GM11168 (cell line): ENCODE data around the gene KANSL1.

Experiments used
- in situ Hi-C: fragments of 300-500 bp; cut with MboI; formaldehyde crosslinking; loops from one replicate; pipeline ENCODE4 v1.12.0; 2022; ENCODE audit warnings: low sequenced_read_pairs; ENCODE audit not compliant: unreplicated experiment

Gene KANSL1

DNA sequence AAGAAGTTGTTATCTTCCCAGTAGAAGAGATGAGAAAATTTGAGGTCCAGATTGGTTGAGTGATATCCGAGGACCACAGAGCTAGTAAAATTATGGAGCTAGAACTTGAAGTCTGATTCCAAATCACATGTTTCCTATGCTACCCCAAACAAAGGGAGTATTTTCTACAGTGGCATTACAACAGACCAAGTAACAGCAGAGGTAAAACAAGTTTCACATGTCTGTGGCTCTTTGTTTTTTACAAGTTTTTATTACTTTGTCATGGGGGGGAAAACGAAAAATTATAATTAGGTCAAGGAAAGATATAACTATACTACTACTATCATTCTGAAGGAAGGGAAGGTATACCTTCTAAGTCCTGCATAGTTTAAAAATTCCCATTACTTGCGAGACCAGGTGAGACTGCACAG, 49.4 kb downstream of the KANSL1 start:
- in situ Hi-C loops = no loop called here

DNA sequence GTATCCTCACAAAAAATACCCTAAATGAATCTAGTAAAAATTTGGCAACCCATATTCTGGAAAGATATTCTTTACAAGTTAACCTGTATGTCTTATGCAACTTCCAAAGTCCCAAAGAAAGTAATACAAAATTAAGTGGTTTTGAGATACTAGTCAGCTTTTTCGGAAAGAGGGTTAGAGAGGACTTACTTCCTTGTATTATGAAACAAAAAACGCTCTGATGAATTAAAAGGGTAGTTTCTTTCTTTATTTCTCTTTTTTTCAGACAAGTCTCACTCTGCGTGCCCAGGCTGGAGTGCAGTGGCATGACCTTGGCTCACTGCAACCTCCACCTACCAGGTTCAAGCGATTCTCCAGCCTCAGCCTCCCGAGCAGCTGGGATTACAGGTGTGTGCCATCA, 51.6 kb downstream of the KANSL1 start:
- in situ Hi-C loops = no loop called here

DNA sequence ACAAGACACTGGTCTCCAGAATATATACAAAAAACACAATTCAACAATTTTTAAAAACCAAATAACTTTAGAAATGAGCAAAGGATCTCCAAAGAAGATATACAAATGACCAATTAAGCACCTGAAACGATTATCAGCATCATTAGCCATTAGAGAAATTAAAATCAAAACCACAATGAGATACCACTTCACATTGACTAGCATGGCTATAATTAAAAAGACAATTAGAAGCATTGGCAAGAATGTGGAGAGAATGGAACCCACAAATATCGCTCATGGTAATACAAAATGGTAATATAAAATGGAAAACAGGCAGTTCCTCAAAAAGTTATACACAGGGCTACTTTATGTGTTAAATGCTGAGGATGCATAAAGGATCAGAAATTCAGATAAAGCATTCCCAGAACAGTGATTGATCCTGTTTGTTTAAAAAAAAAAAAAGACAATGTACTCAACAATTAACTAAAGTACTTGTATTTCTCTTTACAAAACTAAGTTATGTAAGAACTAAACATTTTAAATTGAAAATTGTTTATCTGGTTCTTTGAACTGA, 52.5 kb downstream of the KANSL1 start:
- in situ Hi-C loops = no loop called here

DNA sequence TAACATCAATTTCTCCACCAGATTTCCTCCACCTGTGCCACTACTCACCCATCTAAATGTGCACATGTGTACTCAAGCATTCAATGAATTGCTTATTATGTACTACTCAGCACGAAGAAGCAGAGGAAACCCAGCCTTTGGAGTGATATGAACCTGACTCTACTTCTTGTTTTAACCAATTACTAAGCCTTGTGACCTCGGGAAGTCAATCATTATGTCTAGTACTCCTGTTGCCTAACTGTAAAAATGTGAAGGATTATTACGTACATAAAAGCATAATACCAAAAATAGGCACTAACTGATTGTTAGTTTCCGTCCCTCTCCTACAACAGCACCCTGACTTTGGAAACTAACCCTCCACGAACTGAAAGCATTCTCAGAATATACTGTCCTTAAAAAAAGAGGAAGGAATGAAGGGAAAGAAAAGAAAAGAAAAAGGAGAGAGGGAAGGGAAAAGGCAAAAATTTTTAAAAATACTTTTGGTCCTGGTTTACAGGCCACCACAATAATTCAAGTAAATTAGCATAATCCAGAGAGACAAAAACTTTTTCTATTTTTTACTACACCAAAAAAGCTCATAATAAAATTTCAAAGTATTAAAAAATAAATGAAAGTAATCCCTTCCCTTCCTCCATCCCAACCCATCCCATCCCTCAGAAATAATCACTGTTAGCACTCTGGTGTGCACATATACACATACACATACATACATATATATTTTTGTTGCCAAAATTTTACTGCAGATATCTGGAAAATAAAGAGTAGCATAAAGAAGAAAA, 53.6 kb downstream of the KANSL1 start:
- in situ Hi-C loops = no loop called here

DNA sequence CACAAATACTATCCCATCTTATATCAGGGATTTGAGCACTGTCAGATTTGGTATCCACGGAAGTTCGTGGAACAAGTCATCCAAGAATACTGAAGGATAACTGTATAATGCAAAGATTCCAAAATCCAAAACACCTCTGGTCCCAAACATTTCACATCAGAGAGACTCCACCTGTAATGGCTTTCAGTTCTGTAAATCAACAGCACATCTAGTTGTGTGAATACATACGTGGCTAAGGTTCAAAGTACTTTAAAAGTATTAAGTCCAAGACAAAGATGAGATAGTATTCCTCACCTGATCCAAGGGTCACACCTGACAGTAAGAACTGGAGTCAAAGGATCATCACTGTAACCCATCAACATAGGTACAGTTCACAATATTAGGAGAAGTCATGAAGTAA, 54.8 kb downstream of the KANSL1 start:
- in situ Hi-C loops = no loop called here

DNA sequence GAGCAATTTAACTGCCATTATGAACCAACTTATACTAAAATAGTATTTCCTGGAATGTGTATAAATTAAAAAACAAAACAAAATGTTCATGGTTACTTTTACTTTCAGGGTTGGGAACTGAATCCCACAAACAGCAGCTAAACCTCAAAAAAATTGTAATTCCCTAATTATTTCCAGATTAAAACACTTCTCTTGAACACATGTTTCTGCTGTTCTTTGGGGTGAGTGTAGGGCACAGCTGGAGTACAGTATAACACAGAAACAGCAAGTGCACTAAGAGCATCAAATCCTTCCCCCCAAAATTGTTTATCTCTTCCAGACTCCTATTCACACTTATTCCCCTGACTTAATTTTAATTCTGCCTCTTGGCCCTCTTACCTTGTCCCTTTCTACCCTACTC, 56.4 kb downstream of the KANSL1 start:
- in situ Hi-C loops = no loop called here

DNA sequence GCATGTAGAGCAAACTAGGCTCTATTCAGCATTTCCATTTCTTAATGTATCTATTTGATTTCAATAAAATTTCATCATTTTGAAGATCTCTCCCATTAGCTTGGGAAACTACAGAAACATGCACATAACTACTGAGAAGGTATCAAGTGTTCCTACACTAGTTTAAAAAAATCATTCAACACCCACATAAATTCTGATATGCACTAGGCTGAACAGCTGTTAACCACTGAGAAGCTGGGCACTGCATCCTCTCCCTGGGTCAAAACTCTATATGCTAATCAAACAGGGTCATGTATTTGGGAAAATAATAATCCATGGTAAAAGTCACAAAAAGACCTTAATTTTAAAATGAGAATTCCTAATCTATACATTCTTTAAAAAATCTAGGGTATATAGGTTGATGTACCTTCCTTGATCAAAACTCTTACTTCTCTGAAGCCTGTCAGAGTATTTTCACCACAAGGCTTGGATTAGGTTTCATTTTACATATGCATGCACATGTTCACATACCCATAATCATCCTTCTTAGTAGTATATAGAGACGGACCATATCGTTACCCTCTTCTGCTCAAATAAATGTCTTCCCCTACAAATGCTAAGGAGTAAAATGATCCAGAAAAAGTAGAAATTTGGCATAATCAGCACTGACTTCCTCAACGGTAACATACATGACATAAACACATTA, 57.2 kb downstream of the KANSL1 start:
- in situ Hi-C loops = no loop called here

DNA sequence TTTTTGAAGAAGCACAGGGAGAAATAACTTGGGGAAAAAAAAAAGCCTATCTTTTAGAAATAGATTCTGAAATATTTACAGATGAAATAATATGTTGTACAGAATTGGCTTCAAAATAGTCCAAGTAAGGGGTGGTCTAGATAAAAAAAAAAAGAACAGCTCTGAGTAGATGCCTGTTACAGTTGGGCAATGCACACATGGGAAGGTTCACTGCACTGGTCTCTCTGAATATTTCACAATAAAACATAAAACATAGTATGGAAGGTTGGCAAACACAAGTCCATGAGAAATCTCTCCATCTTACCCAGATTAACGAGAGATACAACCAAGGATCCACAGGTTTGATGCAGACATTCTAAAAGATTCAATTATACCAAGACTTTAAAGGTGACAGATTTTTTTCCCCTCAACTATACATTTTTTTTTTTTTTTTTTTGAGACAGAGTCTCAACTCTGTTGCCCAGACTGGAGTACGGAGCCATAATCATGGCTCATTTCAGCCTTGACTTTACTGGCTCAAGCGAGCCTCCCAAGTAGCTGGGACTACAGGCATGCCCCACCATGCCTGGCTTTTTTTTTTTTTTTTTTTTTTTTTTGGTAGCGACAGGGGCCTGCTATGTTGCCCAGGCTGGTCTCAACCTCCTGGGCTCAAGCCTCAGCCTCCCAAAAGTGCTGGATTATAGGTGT, 58.0 kb downstream of the KANSL1 start:
- in situ Hi-C loops = no loop called here

DNA sequence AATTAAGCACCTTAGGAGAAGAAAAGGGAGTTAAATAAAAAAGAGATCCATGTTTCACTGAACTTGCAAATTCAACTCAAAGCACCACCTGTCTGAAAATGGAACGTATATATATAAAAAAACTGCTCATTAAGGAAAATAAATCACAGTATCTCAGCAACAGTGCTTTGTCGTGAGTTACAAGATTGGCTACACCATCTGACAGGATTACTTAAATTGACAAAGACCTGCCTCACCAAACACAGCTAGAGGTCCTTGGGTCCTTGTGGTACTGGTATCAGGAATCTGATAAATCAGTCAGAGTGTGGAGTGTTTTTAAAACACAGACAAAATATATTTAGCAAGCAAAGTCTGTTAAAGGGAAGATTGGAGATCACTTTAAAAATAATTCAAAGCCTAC, 63.9 kb downstream of the KANSL1 start:
- in situ Hi-C loops = no loop called here

DNA sequence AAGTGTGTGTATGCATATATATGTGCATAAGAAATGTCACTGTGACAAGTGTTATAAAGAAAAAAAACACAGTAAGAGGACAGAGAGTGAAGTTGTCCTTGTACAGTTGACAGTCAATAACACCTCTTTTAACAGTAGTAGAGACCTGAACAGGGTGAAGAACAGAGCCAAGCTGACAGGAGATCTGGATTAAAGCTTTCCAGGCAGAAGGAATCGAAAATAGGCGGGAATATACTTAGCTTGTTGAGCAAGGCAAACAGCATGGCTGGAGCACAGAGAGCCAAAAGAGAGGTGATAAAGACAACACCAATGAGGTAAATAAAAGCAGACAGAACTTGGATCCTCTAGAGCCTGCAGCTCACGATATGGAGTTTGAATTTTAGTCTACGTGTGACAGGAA, 64.8 kb downstream of the KANSL1 start:
- in situ Hi-C loops = no loop called here

DNA sequence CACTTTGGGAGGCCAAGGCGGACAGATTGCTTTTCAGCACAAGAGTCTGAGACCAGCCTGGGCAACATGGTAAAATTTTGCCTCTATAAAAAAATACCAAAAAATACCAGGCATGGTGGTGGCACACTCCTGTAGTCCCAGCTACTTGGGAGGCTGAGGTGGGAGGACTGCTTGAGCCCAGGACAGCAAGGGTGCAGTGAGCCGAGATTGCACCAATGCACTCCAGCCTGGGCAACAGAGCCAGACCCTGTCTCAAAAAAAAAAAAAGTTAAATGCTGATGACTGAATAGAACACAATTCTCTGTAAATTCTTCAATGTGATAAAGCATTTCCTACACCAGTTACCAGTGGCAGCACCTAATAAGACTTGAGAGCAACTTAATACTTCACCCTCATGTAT, 65.7 kb downstream of the KANSL1 start:
- in situ Hi-C loops = no loop called here

DNA sequence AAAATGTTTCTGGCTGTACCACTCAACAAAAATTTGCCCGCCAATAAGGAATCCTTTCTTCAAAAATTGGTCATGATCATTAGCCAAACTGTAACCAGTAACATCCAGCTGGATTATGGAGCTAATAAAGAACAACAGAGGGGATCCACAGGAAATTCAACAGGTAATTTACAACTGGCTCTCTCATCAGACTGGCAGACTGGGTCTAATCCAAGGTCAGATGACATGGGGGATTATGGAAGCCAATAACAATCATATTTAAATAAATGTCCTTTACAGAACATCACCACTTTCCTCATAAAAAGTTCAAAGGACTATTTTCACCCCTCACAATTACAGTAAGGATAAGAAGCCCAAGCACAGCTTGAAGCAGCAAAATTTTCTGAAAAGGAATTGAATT, 66.4 kb downstream of the KANSL1 start:
- in situ Hi-C loops = no loop called here

DNA sequence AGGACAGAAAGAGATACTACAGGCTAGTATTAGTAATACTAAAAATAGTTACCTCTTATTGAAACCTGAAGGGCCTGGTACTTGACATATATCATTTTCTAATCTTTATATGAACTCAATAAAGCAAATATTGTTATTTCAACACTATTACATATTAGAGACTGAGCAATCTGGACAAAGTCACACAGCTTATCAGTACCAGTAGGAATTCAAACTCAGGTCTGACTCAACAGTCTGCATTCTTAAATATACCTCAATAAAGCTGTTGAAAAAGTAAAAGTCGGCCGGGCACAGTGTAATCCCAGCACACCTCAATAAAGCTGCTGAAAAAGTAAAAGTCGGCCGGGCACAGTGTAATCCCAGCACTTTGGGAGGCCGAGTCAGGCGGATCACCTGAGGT, 67.4 kb downstream of the KANSL1 start:
- in situ Hi-C loops = no loop called here

DNA sequence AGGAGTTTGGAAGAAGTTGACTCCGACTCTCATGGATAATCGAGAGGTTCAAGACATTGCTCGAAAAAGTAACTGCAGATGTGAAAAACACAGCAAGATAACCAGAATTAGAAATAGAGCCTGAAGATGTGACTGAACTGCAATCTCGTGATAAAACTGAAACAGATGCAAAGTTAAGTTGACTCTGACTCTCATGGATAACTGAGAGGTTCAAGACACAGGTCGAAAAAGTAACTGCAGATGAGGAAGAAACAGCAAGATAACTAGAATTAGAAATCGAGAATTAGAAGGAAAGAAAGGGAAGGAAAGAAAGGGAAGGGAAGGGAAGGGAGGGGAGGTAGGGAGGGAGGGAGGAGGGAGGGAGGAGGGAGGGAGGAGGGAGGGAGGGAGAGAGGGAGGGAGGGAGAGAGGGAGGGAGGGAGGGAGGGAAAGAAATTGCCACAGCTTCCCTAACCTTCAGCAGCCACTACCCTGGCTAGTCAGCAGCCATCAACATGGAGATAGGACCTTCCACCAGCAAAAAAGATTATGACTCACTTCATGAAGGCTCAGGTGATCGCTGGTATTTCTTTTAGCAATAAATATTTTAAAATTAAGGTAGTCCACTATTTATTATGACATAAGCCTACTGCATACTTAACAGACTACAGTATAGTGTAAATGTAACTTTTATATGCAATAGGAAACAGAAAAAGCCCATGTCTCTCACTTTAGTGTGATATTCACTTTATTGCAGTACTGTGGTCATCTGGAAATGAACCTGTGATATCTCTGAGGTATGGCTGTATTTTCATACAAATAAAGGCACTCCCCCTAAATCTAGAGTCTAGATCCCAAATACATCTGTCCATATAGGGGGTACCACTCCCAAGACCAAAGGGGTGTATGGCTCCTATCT, 68.3 kb downstream of the KANSL1 start:
- in situ Hi-C loops = loop anchor here (25.0 kb wide), 1 partner anchor 212 kb away; no protein-coding TSS in a partner anchor

DNA sequence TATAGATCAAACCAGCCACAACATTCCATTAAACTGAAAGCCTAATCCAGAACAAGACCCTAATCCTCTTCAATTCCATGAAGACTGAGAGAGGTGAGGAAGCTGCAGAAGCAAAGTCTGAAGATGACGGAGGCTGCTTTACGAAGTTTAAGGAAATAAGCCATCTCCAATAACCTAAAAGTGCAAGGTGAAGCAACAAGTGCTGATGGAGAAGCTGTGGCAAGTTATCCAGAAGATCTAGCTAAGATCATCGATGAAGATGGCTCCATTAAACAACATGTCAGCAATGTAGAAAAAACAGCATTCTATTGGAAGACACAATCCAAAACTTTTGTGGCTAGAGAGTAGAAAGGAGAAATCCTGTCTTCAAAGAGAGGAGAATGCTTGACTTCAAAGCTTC, 69.6 kb downstream of the KANSL1 start:
- in situ Hi-C loops = loop anchor here (25.0 kb wide), 1 partner anchor 214 kb away; no protein-coding TSS in a partner anchor

DNA sequence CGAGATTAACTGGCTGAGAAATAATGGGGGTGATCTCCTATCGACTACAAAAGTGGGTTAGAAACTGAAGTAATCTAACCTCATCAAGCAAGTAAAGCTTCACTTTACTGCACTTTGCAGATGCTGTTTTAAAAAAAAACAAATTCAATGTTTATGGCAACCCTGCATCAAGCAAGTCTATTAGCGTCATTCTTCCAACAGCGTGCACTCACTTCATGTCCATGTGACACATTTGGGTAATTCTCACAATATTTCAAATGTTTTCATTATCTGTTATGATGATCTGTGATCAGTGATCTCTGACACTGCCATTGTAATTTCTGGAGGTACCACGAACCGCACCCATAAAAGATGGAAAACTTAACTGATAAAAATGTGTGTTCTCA, 70.8 kb downstream of the KANSL1 start:
- in situ Hi-C loops = loop anchor here (25.0 kb wide), 1 partner anchor 215 kb away; no protein-coding TSS in a partner anchor

DNA sequence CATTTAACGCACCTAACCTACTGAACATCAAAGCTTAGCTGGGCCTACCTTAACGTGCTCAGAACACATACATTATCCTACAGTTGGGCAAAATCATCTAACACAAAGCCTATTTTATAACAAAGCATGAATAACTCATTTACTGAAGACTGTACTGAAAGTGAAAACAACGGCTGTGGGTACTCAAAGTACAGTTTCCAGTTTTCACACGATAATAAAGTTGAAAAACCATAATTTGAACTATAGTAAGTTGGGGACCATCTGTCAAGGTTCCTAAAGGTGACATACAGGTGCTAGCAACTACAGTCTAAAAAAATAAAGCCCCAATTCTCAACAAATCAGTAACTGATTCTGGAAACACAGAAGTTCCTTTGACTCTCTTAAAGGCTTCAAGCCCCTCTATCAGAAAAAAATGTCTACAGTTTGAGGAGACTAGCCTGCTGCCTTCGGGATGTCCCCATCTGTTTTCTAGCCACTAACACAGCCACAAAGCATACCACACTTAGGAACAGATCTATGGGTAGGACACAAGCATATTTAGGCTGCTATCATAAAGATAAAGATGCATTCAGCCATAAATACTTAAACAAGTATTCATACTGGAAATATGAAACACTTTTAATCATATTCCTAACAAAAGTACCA, 71.3 kb downstream of the KANSL1 start:
- in situ Hi-C loops = loop anchor here (25.0 kb wide), 1 partner anchor 215 kb away; no protein-coding TSS in a partner anchor

DNA sequence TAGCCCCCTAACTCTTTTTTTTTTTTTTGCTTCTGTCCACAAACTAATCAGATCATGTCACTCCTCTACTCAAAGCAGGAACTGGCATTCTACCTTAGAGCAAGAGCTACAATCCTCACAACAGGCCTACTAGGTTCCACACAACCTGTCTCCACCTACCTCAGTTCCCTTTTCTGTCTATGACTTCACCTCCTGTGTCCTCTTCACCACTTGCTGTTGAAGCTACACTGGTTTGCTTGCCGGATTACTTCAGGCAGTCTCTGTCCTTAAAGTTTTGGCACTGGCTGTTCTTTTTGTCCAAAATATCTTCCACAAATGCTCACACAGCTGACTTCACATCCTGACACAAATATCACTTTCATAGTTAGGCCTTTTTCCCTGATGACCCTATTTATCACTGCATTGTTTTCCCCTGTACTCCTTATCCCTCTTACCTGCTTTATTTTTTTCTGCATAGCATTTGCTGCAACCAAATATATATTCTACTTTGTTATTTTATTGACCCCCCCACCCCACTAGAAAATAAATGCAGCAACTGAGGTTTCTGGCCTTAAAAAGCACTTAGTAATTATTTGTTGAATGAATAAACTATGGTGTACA, 72.0 kb downstream of the KANSL1 start:
- in situ Hi-C loops = loop anchor here (25.0 kb wide), 1 partner anchor 216 kb away; no protein-coding TSS in a partner anchor

DNA sequence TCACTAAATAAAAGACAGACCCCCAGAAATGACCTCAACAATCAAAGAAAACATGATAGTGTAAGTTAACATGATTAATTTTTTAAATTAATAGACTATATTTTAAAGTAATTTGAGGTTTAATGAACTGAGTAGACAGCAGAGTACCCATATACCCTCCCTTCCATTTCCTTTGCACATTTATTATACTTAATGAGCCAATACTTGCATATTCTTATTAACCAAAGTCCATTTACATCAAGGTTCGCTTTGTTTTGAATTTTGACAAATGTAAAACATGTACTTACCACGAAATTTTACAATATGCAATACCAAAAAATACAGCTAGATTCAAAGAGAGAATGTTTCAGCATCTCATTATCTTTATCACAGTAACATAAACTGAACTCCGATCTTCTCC, 72.7 kb downstream of the KANSL1 start:
- in situ Hi-C loops = loop anchor here (25.0 kb wide), 1 partner anchor 217 kb away; no protein-coding TSS in a partner anchor
